Measurements from ENCODE around the gene SORD. TPM values are rescaled to one million over a fixed set of nuclear protein-coding genes. Genes with fewer than 3 reads are reported as not detected.

SORD gene
- total RNA-seq, 1 experiment from 2014 or later: 116 TPM

DNA sequence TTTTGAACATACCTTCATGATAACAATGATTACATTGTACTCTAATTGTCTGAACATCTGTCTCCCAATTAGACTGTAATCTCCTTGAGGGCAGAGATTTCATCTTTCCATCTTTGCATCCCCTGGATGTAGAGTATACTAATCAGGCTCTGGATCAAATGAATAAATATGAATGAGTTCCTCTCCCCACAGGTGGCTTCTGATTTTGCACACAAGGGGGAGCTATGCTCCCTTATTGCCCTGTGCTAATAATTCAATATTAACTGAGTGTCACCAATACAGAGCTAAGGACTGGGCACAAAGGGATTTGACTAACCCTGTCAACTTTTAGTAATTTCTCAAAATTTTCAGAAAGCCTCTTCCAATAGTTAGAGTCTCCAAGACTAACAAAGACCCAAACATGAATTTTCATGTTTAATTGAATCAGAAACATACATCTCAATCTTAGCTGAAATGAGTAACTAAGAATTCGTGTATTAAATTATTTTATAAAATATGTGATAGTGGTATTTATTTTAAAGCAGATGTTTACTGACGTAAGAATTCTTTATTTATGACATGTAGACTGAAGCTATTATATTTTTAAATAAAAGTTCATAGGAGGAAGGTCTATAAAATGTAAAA is 103.7 kb downstream of the SORD start:
- H2AFZ ChIP-seq (ENCODE audit: low read depth, low read length, poor library complexity, severe bottlenecking): no peak overlapping the region
- peak; percentile 57 for ATAC-seq
- TF ChIP-seq, protein P1, sequence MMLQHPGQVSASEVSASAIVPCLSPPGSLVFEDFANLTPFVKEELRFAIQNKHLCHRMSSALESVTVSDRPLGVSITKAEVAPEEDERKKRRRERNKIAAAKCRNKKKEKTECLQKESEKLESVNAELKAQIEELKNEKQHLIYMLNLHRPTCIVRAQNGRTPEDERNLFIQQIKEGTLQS (IDR thresholded peaks at IDR 0.05): no peak
- TF ChIP-seq RAD21 (IDR thresholded peaks at IDR 0.05; ENCODE audit: low read depth) (peak; percentile 68), ZBTB33 (IDR thresholded peaks at IDR 0.05; ENCODE audit: extremely low read depth, insufficient replicate concordance, low read length) (no peak)
- TF ChIP-seq, protein P2, sequence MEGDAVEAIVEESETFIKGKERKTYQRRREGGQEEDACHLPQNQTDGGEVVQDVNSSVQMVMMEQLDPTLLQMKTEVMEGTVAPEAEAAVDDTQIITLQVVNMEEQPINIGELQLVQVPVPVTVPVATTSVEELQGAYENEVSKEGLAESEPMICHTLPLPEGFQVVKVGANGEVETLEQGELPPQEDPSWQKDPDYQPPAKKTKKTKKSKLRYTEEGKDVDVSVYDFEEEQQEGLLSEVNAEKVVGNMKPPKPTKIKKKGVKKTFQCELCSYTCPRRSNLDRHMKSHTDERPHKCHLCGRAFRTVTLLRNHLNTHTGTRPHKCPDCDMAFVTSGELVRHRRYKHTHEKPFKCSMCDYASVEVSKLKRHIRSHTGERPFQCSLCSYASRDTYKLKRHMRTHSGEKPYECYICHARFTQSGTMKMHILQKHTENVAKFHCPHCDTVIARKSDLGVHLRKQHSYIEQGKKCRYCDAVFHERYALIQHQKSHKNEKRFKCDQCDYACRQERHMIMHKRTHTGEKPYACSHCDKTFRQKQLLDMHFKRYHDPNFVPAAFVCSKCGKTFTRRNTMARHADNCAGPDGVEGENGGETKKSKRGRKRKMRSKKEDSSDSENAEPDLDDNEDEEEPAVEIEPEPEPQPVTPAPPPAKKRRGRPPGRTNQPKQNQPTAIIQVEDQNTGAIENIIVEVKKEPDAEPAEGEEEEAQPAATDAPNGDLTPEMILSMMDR (IDR thresholded peaks at IDR 0.05 in 2 of 3, conservative IDR thresholded peaks at IDR 0.05 in 1 of 3; ENCODE audit: borderline replicate concordance in 1 of 3, insufficient read depth in 1 of 3, low read depth in 2 of 3, low read length in 2 of 3): peak; percentile 71 to 92 (median 78)
- RAD21 ChIA-PET (ENCODE audit: low non-redundant PET in 1 of 2, low total read pairs in 2 of 2, uncharacterized antibody in 2 of 2, unreplicated experiment in 2 of 2): interaction anchor here (0.6 to 1.7 kb wide), 5 partner anchors 8 to 273 kb away, joined by 3 to 8 read pairs (median 3); no protein-coding TSS in a partner anchor
- no peak overlapping the region for H3K4me2 ChIP-seq (ENCODE audit: low read length)
- CTCF ChIA-PET: interaction anchor here (0.6 to 2.3 kb wide), 21 partner anchors 9 to 487 kb away, joined by 3 to 60 read pairs (median 3); partner anchors contain the start of gene SORD
- H3K27me3 ChIP-seq (ENCODE audit: insufficient read depth, low read length): no peaks in the 10 kb centered on the region
- H3K27ac ChIP-seq (ENCODE audit: low read depth, low read length): no peak overlapping the region
- H4K20me1 ChIP-seq (ENCODE audit: insufficient read depth): no peaks in the 10 kb centered on the region
- POLR2A ChIA-PET: no interaction called here
- H3K36me3 ChIP-seq (ENCODE audit: control insufficient read depth in 1 of 2, insufficient read depth in 2 of 2, low read length in 2 of 2): no peaks in the 10 kb centered on the region
- DNase-seq (ENCODE audit: low read depth, low spot score): peak; percentile 36
- H3K9ac ChIP-seq (ENCODE audit: low read length): no peak overlapping the region
- H3K9me2 ChIP-seq (ENCODE audit: insufficient read depth): no peaks in the 10 kb centered on the region
- H3K4me1 ChIP-seq (ENCODE audit: control insufficient read depth in 1 of 2, insufficient read depth in 2 of 2, low read length in 2 of 2): peaks cover 9 to 22% of the 10 kb centered on the region in 2 experiments
- no peaks in the 10 kb centered on the region for H3K79me2 ChIP-seq (ENCODE audit: insufficient read depth, low read length)
- no TSS peak for BruUV-seq (replicated peaks)
- H3K4me3 ChIP-seq (replicated peaks in 1 of 2; ENCODE audit: low read depth in 1 of 2, low read length in 2 of 2): no peak overlapping the region
- no peaks in the 10 kb centered on the region for H3K9me3 ChIP-seq (ENCODE audit: control insufficient read depth in 1 of 2, insufficient read depth in 1 of 2, low read depth in 1 of 2, low read length in 2 of 2)
- intact Hi-C loops (cut with micrococcal nuclease): loop anchor here (10.0 kb wide), 1 partner anchor 162 kb away; no protein-coding TSS in a partner anchor

Other genes starting within 250 kb of the SORD start
- gene TERB2, start 66.5 kb upstream of the SORD start, total RNA-seq (2021; ENCODE audit: unreplicated experiment): not detected
- 0.44 TPM for gene DUOX2, start 91.0 kb downstream of the SORD start, total RNA-seq (2021; ENCODE audit: unreplicated experiment)
- gene DUOXA2, start 91.1 kb downstream of the SORD start, total RNA-seq (2021; ENCODE audit: unreplicated experiment): not detected
- gene DUOXA1, start 106.7 kb downstream of the SORD start, total RNA-seq (2021; ENCODE audit: unreplicated experiment): 2.3 TPM
- gene DUOX1, start 106.8 kb downstream of the SORD start, total RNA-seq (2021; ENCODE audit: unreplicated experiment): 19.6 TPM
- 2.6 TPM for gene SHF, start 164.8 kb downstream of the SORD start, total RNA-seq (2021; ENCODE audit: unreplicated experiment)
- not detected for gene SLC28A2, start 229.0 kb downstream of the SORD start, total RNA-seq (2021; ENCODE audit: unreplicated experiment)

All from HCT116 (cell line).